ENCODE results near the gene ABCC4. TPM values are rescaled to one million over a fixed set of nuclear protein-coding genes. Genes with fewer than 3 reads are reported as not detected.

ABCC4 gene
- total and polyA plus RNA-seq, 2 donors (not counting 1 experiment from before 2014, with no cell fraction given), result 1.8 to 7.1 TPM

GRCh38 chr13:95185851-95186250, 115.4 kb downstream of the ABCC4 start:
- no peaks in the 10 kb centered on the region for H3K9me3 ChIP-seq (ENCODE audit: control extremely low read depth in 1 of 3, control insufficient read depth in 2 of 3, insufficient read depth in 1 of 3, low read length in 2 of 3)
- H3K9ac ChIP-seq (ENCODE audit: low read length), result peak overlapping the region; percentile 30
- no peaks in the 10 kb centered on the region for H3K27me3 ChIP-seq (replicated peaks in 1 of 4; ENCODE audit: control extremely low read depth in 1 of 4, control insufficient read depth in 3 of 4, insufficient read depth in 4 of 4, low read length in 3 of 4)
- intact Hi-C loops (cut with micrococcal nuclease), result no loop called here
- peak overlapping the region; percentile 49 for H3K4me3 Mint-ChIP-seq
- no peak for TF ChIP-seq EZH2 (IDR thresholded peaks at IDR 0.05; ENCODE audit: borderline replicate concordance, insufficient read depth, low read depth, low read length, poor library complexity, severe bottlenecking)
- TF ChIP-seq, protein P1, sequence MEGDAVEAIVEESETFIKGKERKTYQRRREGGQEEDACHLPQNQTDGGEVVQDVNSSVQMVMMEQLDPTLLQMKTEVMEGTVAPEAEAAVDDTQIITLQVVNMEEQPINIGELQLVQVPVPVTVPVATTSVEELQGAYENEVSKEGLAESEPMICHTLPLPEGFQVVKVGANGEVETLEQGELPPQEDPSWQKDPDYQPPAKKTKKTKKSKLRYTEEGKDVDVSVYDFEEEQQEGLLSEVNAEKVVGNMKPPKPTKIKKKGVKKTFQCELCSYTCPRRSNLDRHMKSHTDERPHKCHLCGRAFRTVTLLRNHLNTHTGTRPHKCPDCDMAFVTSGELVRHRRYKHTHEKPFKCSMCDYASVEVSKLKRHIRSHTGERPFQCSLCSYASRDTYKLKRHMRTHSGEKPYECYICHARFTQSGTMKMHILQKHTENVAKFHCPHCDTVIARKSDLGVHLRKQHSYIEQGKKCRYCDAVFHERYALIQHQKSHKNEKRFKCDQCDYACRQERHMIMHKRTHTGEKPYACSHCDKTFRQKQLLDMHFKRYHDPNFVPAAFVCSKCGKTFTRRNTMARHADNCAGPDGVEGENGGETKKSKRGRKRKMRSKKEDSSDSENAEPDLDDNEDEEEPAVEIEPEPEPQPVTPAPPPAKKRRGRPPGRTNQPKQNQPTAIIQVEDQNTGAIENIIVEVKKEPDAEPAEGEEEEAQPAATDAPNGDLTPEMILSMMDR (IDR thresholded peaks at IDR 0.05), result no peak
- H3K36me3 ChIP-seq (replicated peaks in 1 of 2; ENCODE audit: control extremely low read depth in 1 of 2, control insufficient read depth in 1 of 2, extremely low read depth in 1 of 2, insufficient read depth in 2 of 2, low read length in 1 of 2), result no peaks in the 10 kb centered on the region
- H3K9me3 Mint-ChIP-seq (ENCODE audit: insufficient read depth), result no peaks in the 10 kb centered on the region
- no peaks in the 10 kb centered on the region for H3K27me3 Mint-ChIP-seq
- H4K20me1 ChIP-seq (ENCODE audit: control insufficient read depth, insufficient read depth, low read length, poor library complexity, severe bottlenecking), result no peaks in the 10 kb centered on the region
- ChIA-PET CTCF (interaction anchor here (13.1 kb wide), 1 partner anchor 220 kb away, joined by 477 read pairs; no protein-coding TSS in a partner anchor), POLR2A (no interaction called here)
- peak overlapping the region; percentile 39 for H2AFZ ChIP-seq (ENCODE audit: insufficient read depth, low read depth, low read length, poor library complexity, severe bottlenecking)
- no peak overlapping the region for H3K27ac Mint-ChIP-seq
- peaks cover 15% of the 10 kb centered on the region for H3K4me1 Mint-ChIP-seq
- 0% methylated on average over 3 of the region's 5 CpGs for WGBS (ENCODE audit: insufficient coverage)
- no peak overlapping the region for H3K27ac ChIP-seq (ENCODE audit: low read length in 2 of 2)
- peak; percentile 25 for DNase-seq
- peak; percentile 67 for ATAC-seq (ENCODE audit: low read depth)
- no peaks in the 10 kb centered on the region for H3K79me2 ChIP-seq (ENCODE audit: control insufficient read depth, insufficient read depth, low read length)
- H3K4me1 ChIP-seq (ENCODE audit: control insufficient read depth in 2 of 2, insufficient read depth in 2 of 2, low read length in 2 of 2), result peaks cover 3 to 10% of the 10 kb centered on the region in 2 donors
- H3K4me3 ChIP-seq (ENCODE audit: control extremely low read depth in 1 of 5, extremely low read depth in 1 of 5, insufficient read depth in 1 of 5, low read depth in 2 of 5, low read length in 4 of 5), result peak overlapping the region in 1 of 5 experiments; percentile 6
- peak overlapping the region; percentile 55 for H3K4me2 ChIP-seq (replicated peaks; ENCODE audit: low read depth, low read length, poor library complexity, severe bottlenecking)

GRCh38 chr13:95185311-95185710, 115.9 kb downstream of the ABCC4 start:
- Mint-ChIP-seq H3K27me3 (no peaks in the 10 kb centered on the region), H3K4me3 (no peak overlapping the region), H3K4me1 (peaks cover 15% of the 10 kb centered on the region), H3K27ac (no peak overlapping the region), H3K9me3 (ENCODE audit: insufficient read depth) (no peaks in the 10 kb centered on the region)
- no peaks in the 10 kb centered on the region for H4K20me1 ChIP-seq (ENCODE audit: control insufficient read depth, insufficient read depth, low read length, poor library complexity, severe bottlenecking)
- no peaks in the 10 kb centered on the region for H3K27me3 ChIP-seq (replicated peaks in 1 of 4; ENCODE audit: control extremely low read depth in 1 of 4, control insufficient read depth in 3 of 4, insufficient read depth in 4 of 4, low read length in 3 of 4)
- 94% methylated on average over 3 of the region's 3 CpGs for WGBS (ENCODE audit: insufficient coverage)
- peaks cover 3 to 10% of the 10 kb centered on the region in 2 donors for H3K4me1 ChIP-seq (ENCODE audit: control insufficient read depth in 2 of 2, insufficient read depth in 2 of 2, low read length in 2 of 2)
- H3K9me3 ChIP-seq (ENCODE audit: control extremely low read depth in 1 of 3, control insufficient read depth in 2 of 3, insufficient read depth in 1 of 3, low read length in 2 of 3), result no peaks in the 10 kb centered on the region
- no peak overlapping the region for H3K9ac ChIP-seq (ENCODE audit: low read length)
- no peak overlapping the region for H3K4me2 ChIP-seq (replicated peaks; ENCODE audit: low read depth, low read length, poor library complexity, severe bottlenecking)
- POLR2A ChIA-PET, result no interaction called here
- H3K27ac ChIP-seq (ENCODE audit: low read length in 2 of 2), result no peak overlapping the region
- ATAC-seq (ENCODE audit: low read depth), result no peak
- H3K4me3 ChIP-seq (ENCODE audit: control extremely low read depth in 1 of 5, extremely low read depth in 1 of 5, insufficient read depth in 1 of 5, low read depth in 2 of 5, low read length in 4 of 5), result peak overlapping the region in 1 of 5 experiments; percentile 6
- H3K36me3 ChIP-seq (replicated peaks in 1 of 2; ENCODE audit: control extremely low read depth in 1 of 2, control insufficient read depth in 1 of 2, extremely low read depth in 1 of 2, insufficient read depth in 2 of 2, low read length in 1 of 2), result no peaks in the 10 kb centered on the region
- peak overlapping the region; percentile 39 for H2AFZ ChIP-seq (ENCODE audit: insufficient read depth, low read depth, low read length, poor library complexity, severe bottlenecking)
- intact Hi-C loops (cut with micrococcal nuclease), result no loop called here
- DNase-seq, result no peak
- no peak for TF ChIP-seq EZH2 (IDR thresholded peaks at IDR 0.05; ENCODE audit: borderline replicate concordance, insufficient read depth, low read depth, low read length, poor library complexity, severe bottlenecking)
- TF ChIP-seq, protein P1 (IDR thresholded peaks at IDR 0.05), result no peak
- CTCF ChIA-PET, result interaction anchor here (1.8 to 13.1 kb wide), 2 partner anchors 196 to 220 kb away, joined by 7 to 477 read pairs; no protein-coding TSS in a partner anchor
- no peaks in the 10 kb centered on the region for H3K79me2 ChIP-seq (ENCODE audit: control insufficient read depth, insufficient read depth, low read length)
